SK-N-MC (cell line): ENCODE results near the gene SSBP1.

ENCODE experiments used
- EZH2 ChIP-seq: fragments of 200-600 bp; sonication (generic); IDR thresholded peaks from one replicate; pipeline ENCODE4 v1.6.1; 2017; ENCODE audit warnings: antibody characterized with exemption
- POLR2AphosphoS5 ChIP-seq: IDR thresholded peaks from 2 replicates; pipeline ENCODE4 v1.6.1; 2012; ENCODE audit warnings: mild to moderate bottlenecking, low read depth, low read length, borderline replicate concordance

- TF ChIP-seq POLR2AphosphoS5, result no peak
- no peak for TF ChIP-seq EZH2
These were observed 10.2 kb downstream of the SSBP1 start for GRCh38 chr7:141748396-141748795.
